DOHH2 (cell line): Measurements from ENCODE around the gene CCDC7.

ENCODE experiments used
- H3F3A ChIP-seq: fragments of 200-600 bp; sonication (generic), shearing (Covaris generic); 2 replicates; pipeline ENCODE4 v1.6.0; 2016; ENCODE audit warnings: antibody characterized with exemption, mild to moderate bottlenecking; ENCODE audit not compliant: control insufficient read depth, insufficient read depth
- H3K27ac ChIP-seq: fragments of 200-600 bp; sonication (generic); 2 replicates; pipeline ENCODE4 v1.5.1; 2014; ENCODE audit warnings: low read depth, mild to moderate bottlenecking, low read length, moderate library complexity
- H3K27me3 ChIP-seq: fragments of 200-600 bp; sonication (generic); 2 replicates; pipeline ENCODE4 v1.6.1; 2014; ENCODE audit warnings: mild to moderate bottlenecking, low read length, mixed read lengths; ENCODE audit not compliant: control insufficient read depth
- H3K36me3 ChIP-seq: fragments of 200-600 bp; sonication (generic); 2 replicates; pipeline ENCODE4 v1.6.1; 2014; ENCODE audit warnings: mild to moderate bottlenecking, low read length, moderate library complexity, mixed read lengths; ENCODE audit not compliant: control insufficient read depth
- H3K4me1 ChIP-seq: fragments of 200-600 bp; sonication (generic); 2 replicates; pipeline ENCODE4 v1.6.1; 2014; ENCODE audit warnings: mild to moderate bottlenecking, low read length, mixed read lengths; ENCODE audit not compliant: control insufficient read depth
- H3K4me2 ChIP-seq: fragments of 200-600 bp; sonication (generic); 2 replicates; pipeline ENCODE4 v1.6.0; 2014; ENCODE audit warnings: mild to moderate bottlenecking, low read length, moderate library complexity
- H3K4me3 ChIP-seq: fragments of 200-600 bp; sonication (generic); 2 replicates; pipeline ENCODE4 v1.5.1; 2014; ENCODE audit warnings: mild to moderate bottlenecking, low read length, mixed read lengths
- H3K79me2 ChIP-seq: fragments of 200-600 bp; sonication (generic); 2 replicates; pipeline ENCODE4 v1.6.1; 2014; ENCODE audit warnings: mild to moderate bottlenecking, low read length, mixed read lengths; ENCODE audit not compliant: control insufficient read depth
- H3K9me2 ChIP-seq: fragments of 200-600 bp; sonication (generic); replicated peaks from 2 replicates; pipeline ENCODE4 v1.6.1; 2014; ENCODE audit warnings: mild to moderate bottlenecking, low read length, mixed read lengths; ENCODE audit not compliant: control insufficient read depth
- H3K9me3 ChIP-seq: fragments of 200-600 bp; sonication (generic); 2 replicates; pipeline ENCODE4 v1.6.1; 2014; ENCODE audit warnings: antibody characterized with exemption, low read length, mixed read lengths; ENCODE audit not compliant: control insufficient read depth, insufficient read depth
- H4K20me1 ChIP-seq: fragments of 200-600 bp; sonication (generic); 2 replicates; pipeline ENCODE4 v1.6.0; 2014; ENCODE audit warnings: low read depth, mild to moderate bottlenecking, antibody characterized with exemption, low read length, moderate library complexity; ENCODE audit not compliant: control insufficient read depth, insufficient read depth
- CTCF ChIP-seq: fragments of 200-600 bp; sonication (generic); IDR thresholded peaks from one replicate; pipeline ENCODE4 v1.5.1; 2014; ENCODE audit warnings: antibody characterized with exemption, mild to moderate bottlenecking, low read depth, low read length; ENCODE audit not compliant: poor library complexity, severe bottlenecking
- EZH2phosphoT487 ChIP-seq: fragments of 200-600 bp; sonication (generic); IDR thresholded peaks from 2 replicates; pipeline ENCODE4 v1.6.1; 2017; ENCODE audit warnings: borderline replicate concordance, mild to moderate bottlenecking, antibody characterized with exemption, low read length, moderate library complexity, mixed read lengths

The CCDC7 gene

DNA sequence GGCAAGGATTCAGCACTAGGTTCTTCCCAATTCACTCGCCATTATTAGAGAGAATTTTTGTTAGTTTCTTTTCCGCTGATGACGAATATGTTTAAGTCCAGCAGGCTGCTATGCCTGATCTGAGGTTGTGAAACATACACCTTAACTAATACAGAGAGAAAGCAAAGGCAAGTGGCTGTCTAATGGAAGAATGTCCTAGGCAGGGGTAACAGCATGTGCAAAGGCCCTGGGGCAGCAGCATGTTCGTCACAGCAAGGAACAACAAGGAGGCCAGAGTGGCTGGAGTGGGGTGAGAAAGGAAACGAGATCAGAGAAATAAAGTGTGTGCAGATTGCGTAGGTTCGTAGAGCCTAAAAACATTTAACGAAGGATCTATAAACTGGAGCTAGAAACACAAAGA, 35.4 kb upstream of the CCDC7 start:
- Histone ChIP-seq H4K20me1 (no peaks in the 10 kb centered on the region), H3K79me2 (no peaks in the 10 kb centered on the region), H3K4me3 (no peak overlapping the region), H3K4me1 (no peaks in the 10 kb centered on the region), H3K27ac (no peak overlapping the region), H3K27me3 (no peaks in the 10 kb centered on the region), H3F3A (no peaks in the 10 kb centered on the region), H3K4me2 (no peak overlapping the region), H3K9me3 (no peaks in the 10 kb centered on the region), H3K36me3 (no peaks in the 10 kb centered on the region), H3K9me2 (no peaks in the 10 kb centered on the region)
- TF ChIP-seq EZH2phosphoT487 (no peak), CTCF (no peak)

- H3K9me3 ChIP-seq = no peaks in the 10 kb centered on the region
- H3K79me2 ChIP-seq = no peaks in the 10 kb centered on the region
- no peak overlapping the region for H3K27ac ChIP-seq
- H3K36me3 ChIP-seq = no peaks in the 10 kb centered on the region
- TF ChIP-seq CTCF (no peak), EZH2phosphoT487 (no peak)
- H3K4me3 ChIP-seq = no peak overlapping the region
- H4K20me1 ChIP-seq = no peaks in the 10 kb centered on the region
- no peaks in the 10 kb centered on the region for H3F3A ChIP-seq
- H3K4me2 ChIP-seq = no peak overlapping the region
- H3K4me1 ChIP-seq = no peaks in the 10 kb centered on the region
- no peaks in the 10 kb centered on the region for H3K9me2 ChIP-seq
- H3K27me3 ChIP-seq = no peaks in the 10 kb centered on the region
Measured at GRCh38 chr10:32411797-32412498, 34.0 kb upstream of the CCDC7 start.

DNA sequence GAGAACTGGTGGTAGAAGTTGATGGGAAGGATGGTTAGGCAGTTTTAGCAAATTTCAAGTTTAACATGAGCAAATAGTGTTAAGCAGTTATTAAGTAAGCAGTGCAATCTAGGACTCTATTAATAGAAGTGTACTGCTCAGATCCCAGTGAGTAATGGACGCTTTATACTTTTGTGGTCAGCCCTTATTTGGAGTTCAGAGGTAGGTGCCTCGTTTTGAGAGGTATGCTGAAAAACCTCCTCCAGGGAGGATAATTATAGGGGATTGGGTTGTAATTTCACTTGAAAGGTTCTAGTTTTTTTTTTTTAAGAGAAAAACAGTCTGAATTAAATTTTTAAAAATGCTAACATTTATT, 33.5 kb upstream of the CCDC7 start:
- Histone ChIP-seq H3K9me2 (no peaks in the 10 kb centered on the region), H3K27ac (no peak overlapping the region), H3K4me3 (no peak overlapping the region), H3K36me3 (no peaks in the 10 kb centered on the region), H3K27me3 (no peaks in the 10 kb centered on the region), H4K20me1 (no peaks in the 10 kb centered on the region), H3K79me2 (no peaks in the 10 kb centered on the region), H3K4me2 (no peak overlapping the region), H3K4me1 (no peaks in the 10 kb centered on the region), H3F3A (no peaks in the 10 kb centered on the region), H3K9me3 (no peaks in the 10 kb centered on the region)
- TF ChIP-seq EZH2phosphoT487 (no peak), CTCF (no peak)

DNA sequence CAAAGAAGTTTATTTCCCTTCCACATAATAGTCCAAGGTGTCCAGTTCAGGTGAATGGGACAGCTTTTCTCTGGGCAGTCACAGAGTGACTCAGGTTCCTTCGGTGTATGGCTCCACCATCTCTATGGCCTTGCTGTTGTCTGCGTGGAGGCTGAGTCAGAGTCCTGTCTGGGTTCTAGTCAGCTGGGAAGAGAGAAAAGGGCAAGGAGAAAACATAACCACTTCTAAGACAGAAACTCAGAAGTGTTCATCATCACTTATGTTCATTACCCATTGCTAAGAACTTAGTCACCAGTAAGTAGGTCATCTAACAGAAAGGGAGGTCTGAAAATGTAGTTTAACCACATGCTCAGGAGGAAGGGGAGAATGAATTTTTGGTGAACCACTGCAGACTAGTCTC, 32.4 kb upstream of the CCDC7 start:
- H3K4me3 ChIP-seq = no peak overlapping the region
- no peaks in the 10 kb centered on the region for H3K9me3 ChIP-seq
- no peaks in the 10 kb centered on the region for H3K79me2 ChIP-seq
- no peaks in the 10 kb centered on the region for H3K4me1 ChIP-seq
- no peak overlapping the region for H3K4me2 ChIP-seq
- H3K27me3 ChIP-seq = peaks cover 3% of the 10 kb centered on the region; the same call in 1 of the 2 replicates
- no peaks in the 10 kb centered on the region for H3F3A ChIP-seq
- H3K27ac ChIP-seq = no peak overlapping the region
- H3K9me2 ChIP-seq = no peaks in the 10 kb centered on the region
- no peaks in the 10 kb centered on the region for H3K36me3 ChIP-seq
- H4K20me1 ChIP-seq = no peaks in the 10 kb centered on the region
- TF ChIP-seq EZH2phosphoT487 (no peak), CTCF (no peak)
